ENCODE data around the gene IFNL1. TPM values are rescaled to one million over a fixed set of nuclear protein-coding genes. Genes with fewer than 3 reads are reported as not detected.
A peak's percentile ranks its signal among the peaks of the same experiment; 100 is the strongest.

The IFNL1 gene
- polyA plus RNA-seq, 1 donor from 2014 or later, result not detected

DNA sequence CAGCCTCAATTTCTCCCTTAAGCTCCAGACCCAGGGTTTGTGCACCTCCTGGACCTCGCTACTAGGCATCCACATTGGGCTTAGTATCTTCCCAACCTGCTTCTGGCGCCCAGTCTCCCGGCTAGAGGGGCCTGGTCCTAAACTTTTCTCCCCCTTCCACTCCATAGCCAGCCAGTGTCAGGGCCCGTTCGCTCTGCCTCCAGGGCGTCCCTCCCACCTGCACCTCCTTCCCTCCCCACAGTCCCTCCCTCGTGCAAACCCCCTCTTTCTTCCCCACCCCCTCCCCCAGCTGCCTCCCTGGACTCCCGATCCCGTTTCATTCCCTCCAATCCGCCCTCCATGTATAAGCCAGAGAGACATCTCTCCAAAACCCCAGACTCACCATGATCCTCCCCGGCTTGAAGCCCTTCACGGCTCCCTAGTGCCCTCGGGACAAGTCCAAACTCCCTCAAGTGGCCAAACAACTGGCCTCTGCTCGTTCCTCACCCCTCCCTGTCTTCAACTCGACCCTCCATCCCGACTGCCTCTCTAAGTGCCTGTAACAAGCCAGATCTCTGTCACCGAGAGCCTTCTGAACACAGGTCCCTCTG lies 45.0 kb downstream of the IFNL1 start:
- Histone ChIP-seq H3K27ac (ENCODE audit: low read length) (peak overlapping the region; percentile 91), H3K36me3 (ENCODE audit: insufficient read depth, low read length) (no peaks in the 10 kb centered on the region), H4K20me1 (ENCODE audit: insufficient read depth) (no peaks in the 10 kb centered on the region), H3K4me3 (ENCODE audit: low read length) (peak overlapping the region; percentile 99), H3F3A (ENCODE audit: insufficient read depth, low read length, poor library complexity, severe bottlenecking) (peaks cover 5% of the 10 kb centered on the region), H3K9me3 (ENCODE audit: low read length) (no peaks in the 10 kb centered on the region), H3K9me2 (ENCODE audit: insufficient read depth, low read length) (no peaks in the 10 kb centered on the region), H3K27me3 (ENCODE audit: insufficient read depth, low read depth, low read length) (no peaks in the 10 kb centered on the region), H3K4me2 (ENCODE audit: low read length) (peak overlapping the region; percentile 76), H3K79me2 (replicated peaks; ENCODE audit: insufficient read depth, low read length) (peaks cover 36% of the 10 kb centered on the region), H3K9ac (ENCODE audit: low read length) (peak overlapping the region; percentile 72), H2AFZ (ENCODE audit: low read depth, low read length) (peak overlapping the region; percentile 99)
- TF ChIP-seq POLR2AphosphoS5 (IDR thresholded peaks at IDR 0.05) (peak; percentile 8), SMC3 (conservative IDR thresholded peaks at IDR 0.05; ENCODE audit: poor library complexity) (no peak)

DNA sequence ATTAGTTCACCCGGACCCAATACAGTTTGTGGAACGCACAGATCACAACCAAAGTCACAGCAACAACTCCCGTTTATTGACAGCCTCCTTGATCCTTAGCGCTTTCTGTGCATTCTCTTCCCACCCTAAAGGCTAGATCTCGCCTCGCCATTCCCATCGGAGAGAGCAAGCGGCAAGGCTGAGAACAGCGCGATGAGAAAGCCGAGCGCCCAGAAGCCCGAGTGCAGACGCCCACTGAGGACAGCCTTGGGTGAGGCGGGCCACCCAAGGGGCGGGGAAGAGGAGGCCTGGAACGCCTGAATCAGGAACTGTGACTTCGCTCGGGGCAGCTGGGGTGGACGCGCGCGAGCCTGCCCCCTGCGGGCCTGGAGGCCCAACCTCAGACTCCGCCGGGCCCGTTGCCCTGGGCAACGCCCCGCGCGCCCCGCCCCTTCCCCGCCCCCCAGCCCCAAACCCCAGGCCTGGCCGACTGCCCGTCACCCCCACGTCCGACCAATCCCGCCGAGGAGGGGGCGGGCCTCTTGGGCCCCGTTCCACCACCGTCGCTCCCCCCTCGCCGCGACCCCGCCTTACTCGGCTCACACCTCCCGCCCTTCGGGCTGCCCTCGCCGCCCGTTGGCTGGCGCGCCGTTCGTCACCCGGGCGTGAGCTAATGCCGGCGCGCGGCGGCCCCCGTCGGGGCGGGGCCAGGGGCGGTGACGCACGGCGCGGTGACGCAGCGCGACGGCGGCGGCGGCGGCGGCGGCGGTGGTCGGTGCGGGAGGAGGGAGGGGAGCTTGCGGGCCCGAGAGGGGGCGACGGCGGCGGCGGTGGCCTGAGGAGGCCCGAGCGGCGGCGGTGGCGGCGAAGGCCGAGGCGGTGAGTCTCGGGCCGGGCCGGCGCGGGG lies 45.8 kb downstream of the IFNL1 start, which contains the start of gene SAMD4B:
SAMD4B (plus strand) TSS at position 703 of the 886 bp plus-strand sequence. CDS start 14,473 bp downstream, outside the sequence.
- H3K9me2 ChIP-seq (ENCODE audit: insufficient read depth, low read length), result no peaks in the 10 kb centered on the region
- no peaks in the 10 kb centered on the region for H3K9me3 ChIP-seq (ENCODE audit: low read length)
- H3K27ac ChIP-seq (ENCODE audit: low read length), result peak within 1 kb of the TSS; percentile 91
- no peaks in the 10 kb centered on the region for H4K20me1 ChIP-seq (ENCODE audit: insufficient read depth)
- peak within 1 kb of the TSS; percentile 99 for H2AFZ ChIP-seq (ENCODE audit: low read depth, low read length)
- peak within 1 kb of the TSS; percentile 99 for H3K4me3 ChIP-seq (ENCODE audit: low read length)
- no peaks in the 10 kb centered on the region for H3K36me3 ChIP-seq (ENCODE audit: insufficient read depth, low read length)
- no peaks in the 10 kb centered on the region for H3K27me3 ChIP-seq (ENCODE audit: insufficient read depth, low read depth, low read length)
- H3K9ac ChIP-seq (ENCODE audit: low read length), result peak within 1 kb of the TSS; percentile 94
- H3K79me2 ChIP-seq (replicated peaks; ENCODE audit: insufficient read depth, low read length), result peaks cover 43% of the 10 kb centered on the region
- H3K4me2 ChIP-seq (ENCODE audit: low read length), result peak within 1 kb of the TSS; percentile 76
- H3F3A ChIP-seq (ENCODE audit: insufficient read depth, low read length, poor library complexity, severe bottlenecking), result peaks cover 5% of the 10 kb centered on the region
- TF ChIP-seq POLR2AphosphoS5 (IDR thresholded peaks at IDR 0.05) (peak; percentile 91), MXI1 (conservative IDR thresholded peaks at IDR 0.05; ENCODE audit: poor library complexity, severe bottlenecking) (peak; percentile 71), RAD21 (conservative IDR thresholded peaks at IDR 0.05) (peak; percentile 59), EZH2 (IDR thresholded peaks at IDR 0.05; ENCODE audit: borderline replicate concordance, insufficient read depth, low read length, poor library complexity, severe bottlenecking) (no peak), EP300 (conservative IDR thresholded peaks at IDR 0.05; ENCODE audit: poor library complexity, severe bottlenecking) (no peak), TAF1 (IDR thresholded peaks at IDR 0.05; ENCODE audit: low read depth) (peak; percentile 87), SMC3 (conservative IDR thresholded peaks at IDR 0.05; ENCODE audit: poor library complexity) (peak; percentile 70)
- TF ChIP-seq, protein P1, sequence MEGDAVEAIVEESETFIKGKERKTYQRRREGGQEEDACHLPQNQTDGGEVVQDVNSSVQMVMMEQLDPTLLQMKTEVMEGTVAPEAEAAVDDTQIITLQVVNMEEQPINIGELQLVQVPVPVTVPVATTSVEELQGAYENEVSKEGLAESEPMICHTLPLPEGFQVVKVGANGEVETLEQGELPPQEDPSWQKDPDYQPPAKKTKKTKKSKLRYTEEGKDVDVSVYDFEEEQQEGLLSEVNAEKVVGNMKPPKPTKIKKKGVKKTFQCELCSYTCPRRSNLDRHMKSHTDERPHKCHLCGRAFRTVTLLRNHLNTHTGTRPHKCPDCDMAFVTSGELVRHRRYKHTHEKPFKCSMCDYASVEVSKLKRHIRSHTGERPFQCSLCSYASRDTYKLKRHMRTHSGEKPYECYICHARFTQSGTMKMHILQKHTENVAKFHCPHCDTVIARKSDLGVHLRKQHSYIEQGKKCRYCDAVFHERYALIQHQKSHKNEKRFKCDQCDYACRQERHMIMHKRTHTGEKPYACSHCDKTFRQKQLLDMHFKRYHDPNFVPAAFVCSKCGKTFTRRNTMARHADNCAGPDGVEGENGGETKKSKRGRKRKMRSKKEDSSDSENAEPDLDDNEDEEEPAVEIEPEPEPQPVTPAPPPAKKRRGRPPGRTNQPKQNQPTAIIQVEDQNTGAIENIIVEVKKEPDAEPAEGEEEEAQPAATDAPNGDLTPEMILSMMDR (IDR thresholded peaks at IDR 0.05; ENCODE audit: poor library complexity, severe bottlenecking), result peak; percentile 85
- TF ChIP-seq, protein P2, sequence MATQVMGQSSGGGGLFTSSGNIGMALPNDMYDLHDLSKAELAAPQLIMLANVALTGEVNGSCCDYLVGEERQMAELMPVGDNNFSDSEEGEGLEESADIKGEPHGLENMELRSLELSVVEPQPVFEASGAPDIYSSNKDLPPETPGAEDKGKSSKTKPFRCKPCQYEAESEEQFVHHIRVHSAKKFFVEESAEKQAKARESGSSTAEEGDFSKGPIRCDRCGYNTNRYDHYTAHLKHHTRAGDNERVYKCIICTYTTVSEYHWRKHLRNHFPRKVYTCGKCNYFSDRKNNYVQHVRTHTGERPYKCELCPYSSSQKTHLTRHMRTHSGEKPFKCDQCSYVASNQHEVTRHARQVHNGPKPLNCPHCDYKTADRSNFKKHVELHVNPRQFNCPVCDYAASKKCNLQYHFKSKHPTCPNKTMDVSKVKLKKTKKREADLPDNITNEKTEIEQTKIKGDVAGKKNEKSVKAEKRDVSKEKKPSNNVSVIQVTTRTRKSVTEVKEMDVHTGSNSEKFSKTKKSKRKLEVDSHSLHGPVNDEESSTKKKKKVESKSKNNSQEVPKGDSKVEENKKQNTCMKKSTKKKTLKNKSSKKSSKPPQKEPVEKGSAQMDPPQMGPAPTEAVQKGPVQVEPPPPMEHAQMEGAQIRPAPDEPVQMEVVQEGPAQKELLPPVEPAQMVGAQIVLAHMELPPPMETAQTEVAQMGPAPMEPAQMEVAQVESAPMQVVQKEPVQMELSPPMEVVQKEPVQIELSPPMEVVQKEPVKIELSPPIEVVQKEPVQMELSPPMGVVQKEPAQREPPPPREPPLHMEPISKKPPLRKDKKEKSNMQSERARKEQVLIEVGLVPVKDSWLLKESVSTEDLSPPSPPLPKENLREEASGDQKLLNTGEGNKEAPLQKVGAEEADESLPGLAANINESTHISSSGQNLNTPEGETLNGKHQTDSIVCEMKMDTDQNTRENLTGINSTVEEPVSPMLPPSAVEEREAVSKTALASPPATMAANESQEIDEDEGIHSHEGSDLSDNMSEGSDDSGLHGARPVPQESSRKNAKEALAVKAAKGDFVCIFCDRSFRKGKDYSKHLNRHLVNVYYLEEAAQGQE (IDR thresholded peaks at IDR 0.05; ENCODE audit: borderline replicate concordance), result peak; percentile 88
